B cell (primary cell): ENCODE data around the gene RELB. TPM values are rescaled to one million over a fixed set of nuclear protein-coding genes. Genes with fewer than 3 reads are reported as not detected.

ENCODE experiments used
- ATAC-seq: fragments of 200-7000 bp; cut with Tn5 transposase; one replicate; pipeline ENCODE4 v1.10.0; 2021; ENCODE audit warnings: low read depth, mild to moderate bottlenecking, moderate number of reproducible peaks, moderate library complexity
- CTCF ChIA-PET: fragments of 350-600 bp; sonication (Branson Sonifier 250); formaldehyde crosslinking; loops from one replicate; lab custom pipeline; 2021; ENCODE audit warnings: antibody characterized with exemption, inconsistent platforms; lab: Charles Lee
- POLR2A ChIA-PET: fragments of 350-600 bp; sonication (Branson Sonifier 250); formaldehyde crosslinking; loops from one replicate; lab custom pipeline; 2021; ENCODE audit warnings: antibody characterized with exemption; lab: Charles Lee
- DNase-seq: peaks from one replicate; pipeline ENCODE4 v3.0.0; 2013
- H2AFZ ChIP-seq: 2 replicates; pipeline ENCODE4 v1.6.1; 2012; ENCODE audit warnings: mild to moderate bottlenecking, low read depth, low read length; ENCODE audit not compliant: insufficient read depth, poor library complexity, severe bottlenecking
- H3K27ac ChIP-seq, 2 donors: 1 replicate in 1 of 2; 2 replicates in 1 of 2; pipeline ENCODE4 v1.5.1; 2012 to 2013; ENCODE audit warnings: low read length in 2 of 2, mild to moderate bottlenecking in 2 of 2, moderate library complexity in 1 of 2
- H3K27me3 ChIP-seq, 4 experiments: fragments of 200-600 bp in 1 of 4; sonication (generic) in 1 of 4; replicated peaks in 1 of 4; 1 replicate in 2 of 4; 2 replicates in 2 of 4; pipeline versions ENCODE4 v1.6.1 to v1.7.0; 2013 to 2016; ENCODE audit warnings: low read length in 3 of 4, mild to moderate bottlenecking in 2 of 4, mixed read lengths in 1 of 4, moderate library complexity in 1 of 4; ENCODE audit not compliant: insufficient read depth in 4 of 4, control insufficient read depth in 3 of 4; ENCODE audit errors: control extremely low read depth in 1 of 4
- H3K36me3 ChIP-seq, 2 experiments: replicated peaks in 1 of 2; 1 replicate in 1 of 2; 2 replicates in 1 of 2; pipeline versions ENCODE4 v1.6.1 to v1.7.1; 2013; ENCODE audit warnings: low read length in 1 of 2; ENCODE audit not compliant: insufficient read depth in 2 of 2, control insufficient read depth in 1 of 2; ENCODE audit errors: control extremely low read depth in 1 of 2, extremely low read depth in 1 of 2
- H3K4me1 ChIP-seq, 2 donors: fragments of 200-600 bp in 1 of 2; sonication (generic) in 1 of 2; 1 replicate in 1 of 2; 2 replicates in 1 of 2; pipeline versions ENCODE4 v1.5.1 to v1.6.1; 2013 to 2017; ENCODE audit warnings: low read length in 2 of 2; ENCODE audit not compliant: control insufficient read depth in 2 of 2, insufficient read depth in 2 of 2
- H3K4me2 ChIP-seq: replicated peaks from 2 replicates; pipeline ENCODE3; 2012; ENCODE audit warnings: mild to moderate bottlenecking, low read depth, low read length; ENCODE audit not compliant: poor library complexity, severe bottlenecking
- H3K4me3 ChIP-seq, 5 experiments: fragments of 200-600 bp in 1 of 5; sonication (generic) in 1 of 5; 1 replicate in 3 of 5; 2 replicates in 2 of 5; pipeline versions ENCODE4 v1.5.1 to v1.7.0; 2011 to 2016; ENCODE audit warnings: low read length in 4 of 5, mild to moderate bottlenecking in 4 of 5, low read depth in 2 of 5, control low read depth in 1 of 5, moderate library complexity in 1 of 5; ENCODE audit not compliant: insufficient read depth in 1 of 5; ENCODE audit errors: control extremely low read depth in 1 of 5, extremely low read depth in 1 of 5
- H3K79me2 ChIP-seq: fragments of 200-600 bp; sonication (generic); one replicate; pipeline ENCODE4 v1.6.0; 2016; ENCODE audit warnings: low read length; ENCODE audit not compliant: control insufficient read depth, insufficient read depth
- H3K9ac ChIP-seq: fragments of 200-600 bp; sonication (generic); 2 replicates; pipeline ENCODE4 v1.6.1; 2017; ENCODE audit warnings: mild to moderate bottlenecking, low read length, moderate library complexity
- H3K9me3 ChIP-seq, 3 donors: one replicate each; pipeline versions ENCODE4 v1.6.1 to v1.7.1; 2013; ENCODE audit warnings: low read length in 2 of 3; ENCODE audit not compliant: control insufficient read depth in 2 of 3, insufficient read depth in 1 of 3; ENCODE audit errors: control extremely low read depth in 1 of 3
- H4K20me1 ChIP-seq: 2 replicates; pipeline ENCODE4 v1.6.0; 2012; ENCODE audit warnings: mild to moderate bottlenecking, low read length; ENCODE audit not compliant: insufficient read depth, control insufficient read depth, poor library complexity, severe bottlenecking
- H3K27ac Mint-ChIP-seq: one replicate; pipeline ENCODE4 v1.8.0; 2021; ENCODE audit warnings: mixed read lengths
- H3K27me3 Mint-ChIP-seq: one replicate; pipeline ENCODE4 v1.8.0; 2021; ENCODE audit warnings: mixed read lengths
- H3K4me1 Mint-ChIP-seq: one replicate; pipeline ENCODE4 v1.8.0; 2021; ENCODE audit warnings: mixed read lengths
- H3K4me3 Mint-ChIP-seq: one replicate; pipeline ENCODE4 v1.8.0; 2021; ENCODE audit warnings: mixed read lengths
- H3K9me3 Mint-ChIP-seq: one replicate; pipeline ENCODE4 v1.8.0; 2022; ENCODE audit warnings: mixed read lengths; ENCODE audit not compliant: insufficient read depth
- CTCF ChIP-seq: fragments of 200-600 bp; IDR thresholded peaks from one replicate; pipeline ENCODE4 v1.8.0; 2022; ENCODE audit warnings: antibody characterized with exemption, mild to moderate bottlenecking
- EZH2 ChIP-seq: IDR thresholded peaks from 2 replicates; pipeline ENCODE4 v1.6.1; 2012; ENCODE audit warnings: borderline replicate concordance, low read depth, mild to moderate bottlenecking, moderate library complexity, low read length; ENCODE audit not compliant: insufficient read depth, poor library complexity, severe bottlenecking
- WGBS: methylation state at CpG from one replicate; pipeline ENCODE4 v1.1.5; 2013; ENCODE audit warnings: missing lambda C conversion rate; ENCODE audit not compliant: insufficient coverage; 5-methylcytosine and 5-hydroxymethylcytosine counted together
- intact Hi-C: fragments of 100-400 bp; cut with micrococcal nuclease; formaldehyde crosslinking; loops from one replicate; pipeline ENCODE4 v1.10.0; 2022
- polyA plus RNA-seq: library from polyadenylated mRNA; depleted of rRNA; stranded (reverse); fragments of >200 nt; gene quantifications from 2 replicates; pipeline ENCODE4 v1.2.3, GENCODE V29; 2012
- total RNA-seq, 2 donors: library from RNA; stranded (reverse); fragments of 120-200 nt in 1 of 2; gene quantifications; 1 replicate in 1 of 2; 2 replicates in 1 of 2; pipeline versions ENCODE4 v1.2.3 to v1.2.4, GENCODE V29; 2013 to 2022

The RELB gene
- total and polyA plus RNA-seq, 2 donors (not counting 1 experiment from before 2014, with no cell fraction given), result 63.8 to 106 TPM

GRCh38 chr19:45076029-45076850 lies 75.0 kb downstream of the RELB start, which contains the start of gene ZNF296:
Gene ZNF296, minus strand, starts transcription at chr19:45076478. Its CDS starts 105 bp downstream, at chr19:45076373.
- Mint-ChIP-seq H3K4me1 (peaks cover 56% of the 10 kb centered on the region), H3K4me3 (peak within 1 kb of the TSS; percentile 94), H3K27ac (peak within 1 kb of the TSS; percentile 96), H3K27me3 (no peaks in the 10 kb centered on the region), H3K9me3 (no peaks in the 10 kb centered on the region)
- DNase-seq (peak; percentile 91), ATAC-seq (peak; percentile 48)
- H3K4me3 ChIP-seq, result peak within 1 kb of the TSS; percentile 61 to 94 (median 93)
- WGBS, result under 1% methylated on average over 74 of the region's 81 CpGs
- no peaks in the 10 kb centered on the region for H3K27me3 ChIP-seq
- H3K9me3 ChIP-seq, result no peaks in the 10 kb centered on the region
- peaks cover 75% of the 10 kb centered on the region for H3K79me2 ChIP-seq
- H3K4me1 ChIP-seq, result peaks cover 42 to 64% of the 10 kb centered on the region in 2 donors
- H3K4me2 ChIP-seq, result peak within 1 kb of the TSS; percentile 91
- H3K36me3 ChIP-seq, result peaks cover 0 to 35% of the 10 kb centered on the region in 2 experiments
- H2AFZ ChIP-seq, result peak within 1 kb of the TSS; percentile 55
- peak within 1 kb of the TSS; percentile 81 to 87 for H3K27ac ChIP-seq
- intact Hi-C loops, result loop anchor here (5.0 kb wide), 1 partner anchor 324 kb away; no protein-coding TSS in a partner anchor
- H4K20me1 ChIP-seq, result peaks cover 60% of the 10 kb centered on the region
- POLR2A ChIA-PET, result interaction anchor here (0.5 to 1.8 kb wide), 4 partner anchors 16 to 124 kb away, joined by 3 to 19 read pairs (median 9); partner anchors contain the start of genes PPP1R37 and RELB
- peak within 1 kb of the TSS; percentile 93 for H3K9ac ChIP-seq
- TF ChIP-seq EZH2 (no peak), CTCF (no peak)
- CTCF ChIA-PET, result interaction anchor here (0.6 to 1.9 kb wide), 5 partner anchors 24 to 87 kb away, joined by 3 to 7 read pairs (median 3); no protein-coding TSS in a partner anchor
